Lung microvascular endothelial cell (primary cell): ENCODE results near the gene NAPG. TPM values are rescaled to one million over a fixed set of nuclear protein-coding genes. Genes with fewer than 3 reads are reported as not detected.
"Not testable (repeated sequence)": the region's sequence is repeated elsewhere in the genome, so short reads cannot be mapped to it uniquely, and the experiment has no call there.

Experiments used
- DNase-seq, 2 donors: peaks; one replicate each; pipeline versions ENCODE4 v3.0.0 to v3.0.0-alpha.2; 2010; ENCODE audit warnings: low read depth in 2 of 2
- total RNA-seq: library from RNA; depleted of rRNA; stranded (reverse); fragments of >200 nt; gene quantifications from 2 replicates; pipeline ENCODE4 v1.2.1, GENCODE V29; 2014

NAPG gene
- total RNA-seq, 1 donor from 2014 or later, result 33.3 TPM

- DNase-seq, result no peak
Observed at GRCh38 chr18:10514082-10514481, 11.7 kb upstream of the NAPG start.

GRCh38 chr18:10514601-10515000 lies 11.2 kb upstream of the NAPG start:
- no peak for DNase-seq

- DNase-seq, result no peak
Observed at GRCh38 chr18:10515456-10515855, 10.4 kb upstream of the NAPG start.

- DNase-seq, result no peak
Observed at GRCh38 chr18:10516078-10516477, 9.7 kb upstream of the NAPG start.

GRCh38 chr18:10518595-10519255 lies 7.1 kb upstream of the NAPG start:
- peak in 1 of 2 donors; percentile 33 for DNase-seq

- DNase-seq, result no peak
Observed at GRCh38 chr18:10519366-10519765, 6.5 kb upstream of the NAPG start.

GRCh38 chr18:10519999-10520935 lies 5.6 kb upstream of the NAPG start:
- DNase-seq, result peak; percentile 87 to 95

GRCh38 chr18:10521566-10521965 lies 4.3 kb upstream of the NAPG start:
- no peak for DNase-seq

GRCh38 chr18:10522574-10522973 lies 3.3 kb upstream of the NAPG start:
- no peak for DNase-seq

GRCh38 chr18:10523544-10523943 lies 2.3 kb upstream of the NAPG start:
- DNase-seq, result no peak

- DNase-seq, result no peak
Observed at GRCh38 chr18:10524507-10525370, 1.1 kb upstream of the NAPG start.

GRCh38 chr18:10525371-10525691 lies 496 bp upstream of the NAPG start:
- DNase-seq, result no peak

GRCh38 chr18:10526561-10526949 lies 728 bp downstream of the NAPG start:
- DNase-seq, result peak; percentile 10 to 37

- no peak for DNase-seq
Observed at GRCh38 chr18:10528439-10528838, 2.6 kb downstream of the NAPG start.

- peak in 1 of 2 donors; percentile 16 for DNase-seq
Observed at GRCh38 chr18:10530002-10530401, 4.2 kb downstream of the NAPG start.

- peak; percentile 28 to 71 for DNase-seq
Observed at GRCh38 chr18:10530852-10531251, 5.0 kb downstream of the NAPG start.

GRCh38 chr18:10533111-10533510 lies 7.3 kb downstream of the NAPG start:
- DNase-seq, result no peak

GRCh38 chr18:10536280-10536679 lies 10.5 kb downstream of the NAPG start:
- peak; percentile 44 to 69 for DNase-seq

- DNase-seq, result no peak
Observed at GRCh38 chr18:10537765-10538164, 11.9 kb downstream of the NAPG start.

GRCh38 chr18:10539124-10539523 lies 13.3 kb downstream of the NAPG start:
- not testable (repeated sequence) for DNase-seq

GRCh38 chr18:10543277-10543676 lies 17.4 kb downstream of the NAPG start:
- no peak for DNase-seq
